NCI-H1105 (cell line): ENCODE results near the gene RAB6A.

Experiments used
- DNase-seq: peaks from one replicate; lab custom pipeline; 2025; lab: John Stamatoyannopoulos, UW

Gene RAB6A

DNA sequence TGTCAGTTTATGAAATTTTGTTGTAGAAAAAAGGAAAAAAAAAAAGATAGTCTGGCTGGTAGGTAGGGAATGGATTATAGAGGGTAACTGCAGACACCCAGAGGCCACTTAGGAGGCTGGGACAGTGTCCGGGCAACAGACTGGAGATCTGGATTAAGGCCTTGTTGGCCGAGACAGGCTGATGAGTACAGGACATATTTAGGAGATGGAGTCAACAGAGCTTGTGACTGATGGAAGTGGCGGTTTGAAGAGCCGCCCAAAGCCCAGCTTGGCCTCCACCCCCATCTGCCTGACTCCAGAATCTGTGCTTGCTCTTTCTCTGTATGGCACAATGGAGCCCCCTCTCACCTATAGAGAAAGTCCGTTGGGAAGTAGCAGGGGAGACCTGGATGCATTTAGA is 106.9 kb downstream of the RAB6A start:
- no peak for DNase-seq

DNA sequence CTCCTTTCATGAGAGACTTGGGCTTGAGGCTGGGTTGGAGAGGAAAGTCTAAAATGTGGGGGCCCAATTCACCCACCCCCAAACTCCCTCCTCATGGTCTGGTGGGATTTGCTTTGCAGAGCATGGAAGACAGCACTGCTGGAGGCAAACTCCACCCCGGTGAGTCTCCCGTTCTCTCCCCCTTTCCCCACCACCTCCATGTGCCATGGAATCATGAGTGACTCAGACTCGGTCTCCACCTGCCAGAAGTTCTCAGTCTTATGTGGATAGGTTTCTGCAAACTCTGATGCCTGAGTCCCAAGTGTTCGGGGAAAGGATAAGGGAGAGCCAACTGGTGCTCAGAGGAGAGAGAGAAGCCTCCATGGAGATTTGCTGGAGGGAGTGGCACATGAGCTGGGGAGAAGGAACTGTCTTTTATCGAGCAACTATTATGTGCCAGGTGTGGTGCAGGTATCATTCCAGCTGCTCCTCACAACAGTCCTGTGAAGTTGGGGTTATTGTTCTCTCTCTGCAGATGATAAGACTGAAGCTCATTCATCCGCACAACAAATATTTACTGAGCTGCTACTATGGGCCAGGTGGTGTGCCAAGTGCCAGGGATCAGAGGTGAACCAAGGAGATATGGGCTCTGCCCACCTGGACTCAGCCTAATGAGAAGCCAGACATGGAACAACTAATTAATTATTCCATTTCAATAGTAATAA is 107.9 kb downstream of the RAB6A start:
- no peak for DNase-seq

DNA sequence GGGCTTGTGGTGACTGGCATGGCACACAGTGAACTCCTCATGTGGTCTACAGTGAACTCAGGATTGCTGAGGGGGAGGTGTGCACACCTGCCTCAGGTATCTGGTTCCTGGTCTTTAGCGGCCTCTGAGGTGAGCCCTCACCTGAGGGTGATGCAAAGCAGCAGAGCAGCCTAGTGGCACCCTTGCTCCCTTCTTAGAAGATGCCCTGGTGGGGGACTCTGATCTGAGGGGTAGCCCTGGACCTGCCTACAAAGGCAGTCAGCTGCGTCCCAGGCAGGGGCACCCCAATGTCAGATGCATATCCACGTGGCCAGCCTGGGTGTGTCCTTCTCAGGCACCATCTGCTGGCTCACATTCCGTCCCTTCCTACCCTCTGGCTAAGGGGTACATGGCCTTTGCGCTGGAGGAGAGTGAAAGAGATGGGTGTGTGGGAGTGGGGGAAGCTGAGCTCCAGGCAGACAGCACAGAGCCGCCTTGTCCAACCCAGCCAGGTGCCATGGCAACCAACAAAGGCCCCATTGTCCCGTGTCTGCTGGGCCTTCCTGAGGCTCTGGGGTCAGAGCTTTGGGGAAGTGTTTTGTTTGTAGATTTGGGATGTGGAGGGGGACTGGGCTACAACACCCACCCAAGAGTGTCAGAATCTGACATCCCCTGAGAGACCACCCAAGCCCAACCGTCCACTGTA is 108.7 kb downstream of the RAB6A start:
- no peak for DNase-seq

DNA sequence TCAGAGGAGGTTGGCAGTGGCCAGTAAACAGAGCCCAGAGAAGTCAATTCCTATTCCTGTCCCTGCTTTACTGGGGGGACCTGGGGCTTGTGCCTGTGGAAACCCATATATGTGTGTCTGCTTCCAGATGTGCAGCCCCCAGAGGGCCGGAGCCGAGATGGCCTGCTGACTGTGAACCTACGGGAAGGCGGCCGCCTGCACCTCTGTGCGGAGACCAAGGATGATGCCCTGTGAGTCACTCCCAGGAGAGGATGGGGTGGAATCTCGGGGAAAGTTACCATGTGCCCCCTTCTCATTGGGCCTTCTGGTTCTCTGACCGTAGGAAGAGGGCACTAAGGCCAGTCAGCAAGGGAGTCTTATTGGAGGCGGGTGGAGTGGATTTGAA is 109.2 kb downstream of the RAB6A start:
- no peak for DNase-seq

DNA sequence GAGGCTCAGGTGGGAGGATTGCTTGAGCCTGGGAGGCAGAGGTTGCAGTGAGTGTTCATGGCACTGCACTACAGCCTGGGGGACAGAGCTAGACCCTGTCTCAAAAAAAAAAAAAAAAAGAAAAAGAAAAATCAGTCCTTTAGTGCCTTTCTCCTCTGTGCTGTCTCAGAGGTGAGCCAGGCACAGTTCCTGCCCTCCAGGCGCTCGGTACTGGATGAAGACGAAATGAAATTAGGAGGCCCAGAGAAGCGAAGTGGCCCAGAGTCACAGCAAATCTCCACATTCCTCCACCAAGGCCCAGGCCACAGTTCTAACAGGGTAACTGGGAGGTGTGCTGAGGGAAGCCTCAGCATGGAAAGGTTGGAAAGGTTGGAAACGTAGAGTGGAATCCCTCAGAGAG is 109.6 kb downstream of the RAB6A start:
- no peak for DNase-seq

DNA sequence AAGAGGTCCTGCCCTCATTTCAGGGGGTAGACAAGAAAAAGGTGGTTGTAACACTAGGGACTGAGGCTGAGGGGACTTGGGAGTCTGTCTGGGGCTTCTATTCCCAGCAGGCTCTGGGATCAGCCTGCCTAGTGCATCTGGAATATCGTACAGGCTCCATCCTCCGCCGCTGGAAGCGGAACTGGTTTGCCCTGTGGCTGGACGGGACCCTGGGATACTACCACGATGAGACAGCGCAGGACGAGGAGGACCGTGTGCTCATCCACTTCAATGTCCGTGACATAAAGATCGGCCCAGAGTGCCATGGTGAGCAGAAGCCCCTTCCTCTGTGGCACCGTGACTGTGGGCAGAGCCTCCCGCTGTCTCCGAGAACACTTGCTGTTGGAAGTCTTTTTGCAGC is 110.5 kb downstream of the RAB6A start:
- no peak for DNase-seq

DNA sequence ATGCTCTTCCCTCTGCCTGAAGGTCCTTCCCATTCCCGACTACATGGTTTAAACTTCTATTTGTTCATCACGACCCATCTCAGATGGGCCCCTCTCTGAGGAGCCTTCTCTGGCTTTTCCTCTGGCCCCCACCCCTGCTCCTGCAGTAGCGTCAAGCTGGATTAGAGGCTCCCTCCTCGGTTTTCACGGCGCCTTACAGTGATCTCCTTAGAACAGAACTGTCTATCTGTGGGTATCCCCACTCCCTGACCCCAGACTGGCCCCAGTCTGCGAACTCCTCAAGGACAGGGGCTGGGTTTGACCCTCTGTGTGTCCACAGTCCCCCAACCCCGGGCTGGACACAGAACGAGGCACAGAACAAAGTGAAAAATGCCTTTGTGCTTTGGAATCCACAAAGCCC is 111.7 kb downstream of the RAB6A start:
- DNase-seq: no peak

DNA sequence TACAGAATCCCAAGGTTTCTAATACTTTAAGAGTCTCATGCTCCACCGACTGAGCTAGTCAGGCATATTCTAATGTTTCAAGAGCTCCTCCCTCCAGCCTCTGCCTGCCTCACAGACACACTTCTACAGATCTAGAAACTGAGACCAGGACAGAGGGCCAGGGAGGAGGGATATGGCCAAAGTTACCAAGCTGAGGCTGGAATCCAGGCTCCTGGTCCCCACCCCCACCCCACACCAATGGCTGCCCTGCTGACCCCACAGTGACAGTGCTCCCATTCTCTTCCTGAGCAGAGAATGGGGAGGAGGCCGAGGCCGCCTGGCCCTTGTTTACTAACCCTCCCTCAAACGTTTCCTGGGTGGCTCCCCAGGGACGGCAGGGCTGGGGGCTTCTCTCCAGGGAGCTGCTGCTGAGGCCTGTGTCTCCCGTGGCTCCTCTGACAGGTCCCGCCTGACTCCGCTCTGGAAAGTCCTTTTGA is 112.3 kb downstream of the RAB6A start:
- DNase-seq: no peak

DNA sequence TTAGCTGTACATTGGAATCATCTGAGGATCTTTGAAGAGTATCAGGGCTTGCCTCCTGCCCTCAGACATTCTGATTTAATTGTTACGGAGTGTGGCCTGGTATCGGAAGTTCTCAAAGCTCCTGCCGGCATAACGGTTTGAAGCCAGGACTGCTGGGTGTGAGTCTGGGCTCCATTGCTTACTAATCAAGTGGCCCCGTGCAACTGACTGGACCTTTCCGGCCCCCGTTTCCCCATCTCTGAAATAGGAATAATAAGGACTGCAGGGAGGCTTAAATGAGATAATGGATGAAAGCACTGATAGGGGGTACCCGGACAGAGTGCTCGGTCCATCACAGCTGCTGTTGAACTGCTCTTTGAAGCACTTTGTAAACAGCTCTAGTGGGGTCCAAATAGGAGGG is 112.8 kb downstream of the RAB6A start:
- no peak for DNase-seq

DNA sequence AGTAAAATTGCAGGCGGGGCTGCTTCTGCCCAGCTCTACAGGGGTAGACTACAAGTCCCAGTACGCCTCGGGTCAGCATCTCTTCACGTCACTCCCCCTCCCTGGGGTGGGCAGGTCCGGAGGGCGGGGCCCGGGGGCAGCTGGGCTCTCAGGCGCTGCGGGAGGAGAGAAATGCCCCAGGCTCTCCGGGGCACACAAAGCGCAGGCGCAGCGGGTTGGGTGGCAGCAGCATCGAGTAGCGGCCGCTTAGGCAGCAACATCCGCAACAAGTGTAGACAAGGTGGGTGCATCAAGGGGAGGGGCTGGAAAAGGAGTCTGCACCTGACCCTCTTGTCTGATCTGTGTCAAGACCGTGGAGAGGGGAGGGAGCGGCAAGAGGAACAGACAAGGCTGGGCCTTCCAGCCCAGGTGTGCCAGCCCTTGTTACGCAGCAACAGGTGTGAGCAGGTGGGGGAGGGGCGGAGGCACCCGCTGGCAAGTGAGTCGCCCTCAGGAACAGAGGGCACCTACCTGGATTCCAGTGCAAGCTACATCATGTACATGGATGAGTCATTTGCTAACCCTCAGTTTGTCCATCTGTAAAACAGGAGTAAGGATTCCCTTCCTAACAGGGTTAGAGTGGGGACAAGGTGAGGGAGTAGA is 113.3 kb downstream of the RAB6A start:
- DNase-seq: peak; percentile 98

DNA sequence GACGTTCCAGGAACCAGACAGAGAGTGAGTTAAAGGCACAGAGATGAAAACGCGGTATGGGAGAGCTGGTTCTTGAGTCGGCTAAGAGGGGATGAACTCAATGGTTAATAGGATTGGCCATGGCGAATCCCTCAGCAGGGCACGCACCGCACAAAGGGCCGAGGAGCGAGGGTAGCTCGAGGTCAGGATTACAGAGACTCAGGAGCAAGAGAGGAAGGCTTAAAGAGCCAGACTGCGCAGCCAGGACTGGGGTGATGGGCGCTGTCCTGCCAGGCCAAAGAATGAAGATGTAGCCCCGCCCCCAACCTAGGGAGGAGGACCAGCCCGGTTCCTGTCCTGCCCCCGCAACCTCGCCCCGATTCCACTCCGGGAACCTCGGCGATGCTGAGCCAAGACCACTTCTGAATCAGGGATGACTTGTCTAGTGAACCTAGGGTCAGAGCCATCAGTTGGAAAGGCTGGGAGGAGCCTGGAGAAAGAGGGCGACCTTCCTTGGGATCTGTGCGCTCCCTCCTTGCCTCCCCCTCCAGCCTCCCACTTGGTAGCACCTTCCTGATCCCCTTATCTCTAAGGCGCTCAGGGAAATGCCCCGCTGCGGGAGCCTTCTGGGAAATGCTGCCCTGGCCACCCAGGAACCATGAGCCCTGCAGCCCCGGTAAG is 114.8 kb downstream of the RAB6A start, which contains the start of gene PLEKHB1:
Gene PLEKHB1, plus strand, starts transcription at position 610 of the 660 bp plus-strand sequence. Its CDS starts 28 bp downstream, at position 638.
- DNase-seq: no peak

DNA sequence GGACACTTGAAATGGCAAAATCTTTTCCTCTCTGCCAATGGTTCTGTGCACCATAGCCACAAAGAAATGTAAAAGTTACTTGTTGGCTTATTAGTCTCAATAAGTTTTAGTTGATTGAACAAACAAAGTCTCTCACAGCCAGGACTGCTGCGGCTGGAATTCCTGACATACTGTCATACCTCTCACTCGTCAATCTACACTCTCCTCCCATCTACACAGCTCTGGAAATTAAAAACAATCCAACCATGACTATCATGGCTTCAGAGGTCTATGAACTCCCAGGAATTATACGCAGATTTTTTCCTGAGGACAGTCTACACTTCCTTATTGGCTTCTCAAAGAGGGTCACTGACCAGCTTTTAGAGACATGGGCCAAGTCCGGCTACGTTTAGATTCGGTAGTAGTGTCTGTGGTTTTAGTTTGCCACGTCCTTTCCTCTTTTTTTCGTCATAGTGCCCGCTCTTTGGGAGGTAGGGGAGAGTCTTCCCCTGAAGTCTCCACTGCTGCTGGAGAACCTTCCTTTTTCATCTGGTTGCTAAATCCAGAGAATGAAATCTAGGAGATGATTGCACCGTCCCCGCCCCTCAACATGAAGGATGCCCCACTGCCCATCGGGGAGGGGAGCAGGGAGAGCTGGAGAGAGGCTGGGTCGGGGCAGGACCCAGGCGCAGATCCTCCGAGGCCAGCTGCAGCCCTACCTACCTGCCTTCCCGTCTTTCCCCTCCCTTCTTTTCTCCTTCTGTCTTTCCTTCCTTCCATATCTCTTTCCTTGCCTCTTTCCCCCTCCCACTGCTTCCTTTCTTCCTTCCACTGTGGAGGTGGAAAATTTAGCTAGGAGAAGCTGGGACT is 115.5 kb downstream of the RAB6A start:
- no peak for DNase-seq

DNA sequence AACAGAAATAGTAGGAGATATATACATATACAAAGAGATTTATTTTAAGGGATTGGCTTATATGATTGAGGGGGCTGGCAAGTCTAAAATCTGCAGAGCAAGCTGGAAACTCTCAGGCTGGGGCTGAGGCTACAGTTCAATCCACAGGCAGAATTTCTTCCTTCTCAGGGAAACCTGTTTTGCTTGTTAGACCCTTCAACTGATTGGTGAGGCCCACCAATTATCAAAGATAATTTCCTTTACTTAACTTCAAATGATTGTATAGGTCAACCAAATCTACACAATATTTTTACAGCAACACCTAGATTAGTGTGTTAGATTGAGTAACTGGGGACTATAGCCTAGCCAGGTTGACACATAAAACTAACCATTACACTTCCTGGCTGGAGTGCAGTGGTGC is 119.2 kb downstream of the RAB6A start:
- DNase-seq: no peak

DNA sequence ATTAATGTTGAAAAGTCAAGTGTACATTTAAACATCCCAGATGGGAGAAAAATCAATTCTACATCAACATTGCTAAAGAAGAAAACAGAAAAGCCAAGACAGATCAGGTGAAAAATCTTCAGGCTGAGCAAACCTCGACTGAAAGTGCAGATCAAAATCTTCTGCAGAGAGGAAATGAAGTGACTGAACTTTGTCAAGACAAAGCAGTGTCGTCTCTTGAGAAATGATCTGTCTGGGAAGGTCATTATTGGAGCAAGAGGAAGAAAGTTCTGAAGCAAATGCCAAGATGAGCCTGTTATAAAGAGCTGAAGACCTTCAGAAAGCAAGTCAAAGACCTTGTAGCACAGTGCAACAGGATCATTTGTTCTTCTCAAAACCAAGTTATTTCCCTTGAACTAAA is 120.3 kb downstream of the RAB6A start:
- DNase-seq: no peak

DNA sequence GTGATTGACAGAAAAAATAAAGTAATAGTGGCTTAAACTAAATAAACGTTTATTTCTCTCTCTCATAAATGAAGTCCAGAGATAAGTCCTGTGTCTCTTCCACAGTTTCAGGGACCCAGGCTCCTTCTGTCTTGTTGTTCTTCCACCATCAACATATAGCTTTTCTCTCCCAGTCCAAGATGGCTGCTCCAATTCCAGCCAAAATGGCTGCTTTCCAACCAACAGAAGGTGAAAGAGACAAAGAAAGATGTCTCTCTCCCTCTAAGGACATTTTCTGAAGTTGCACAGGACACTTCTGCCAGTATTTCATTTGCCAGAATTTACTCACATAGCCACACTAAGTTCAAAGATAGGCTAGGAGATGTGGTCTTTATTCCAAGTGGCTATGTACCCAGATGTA is 123.9 kb downstream of the RAB6A start:
- no peak for DNase-seq

DNA sequence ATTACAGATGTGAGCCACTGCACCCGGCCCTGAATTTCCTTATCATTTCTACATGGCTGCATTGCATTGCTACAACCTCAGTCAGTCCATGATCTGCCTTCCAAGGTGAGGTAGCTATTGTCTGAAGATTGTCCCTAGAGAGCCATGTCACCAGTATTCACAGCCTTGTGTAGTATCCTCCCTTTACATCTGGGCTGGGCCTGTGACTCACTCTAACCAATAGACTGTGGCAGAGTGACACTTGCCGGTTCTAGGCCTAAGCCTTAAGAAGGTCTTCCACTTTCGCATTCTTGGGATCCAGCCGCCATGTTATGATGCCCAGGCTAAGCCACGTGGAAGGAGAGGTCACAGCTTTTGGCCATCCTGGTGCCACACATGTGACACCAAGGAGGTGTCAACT is 124.6 kb downstream of the RAB6A start:
- no peak for DNase-seq

DNA sequence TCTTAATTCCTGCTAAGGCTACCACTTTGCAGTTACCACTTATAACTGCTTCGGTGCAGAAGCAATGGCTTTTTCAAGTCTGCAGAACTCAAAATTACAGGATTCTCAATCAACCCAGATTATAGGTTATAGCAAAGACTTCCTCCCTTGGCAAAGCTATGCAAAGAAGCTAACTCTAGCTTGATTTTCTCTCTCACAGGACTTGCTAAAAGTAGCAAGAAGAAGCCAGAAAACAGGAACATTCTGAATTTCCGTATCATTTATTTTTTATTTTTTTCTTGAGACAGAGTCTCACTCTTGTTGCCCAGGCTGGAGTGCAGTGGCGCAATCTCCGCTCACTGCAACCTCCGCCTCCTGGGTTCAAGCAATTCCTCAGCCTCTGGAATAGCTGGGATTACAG is 125.2 kb downstream of the RAB6A start:
- DNase-seq: no peak

DNA sequence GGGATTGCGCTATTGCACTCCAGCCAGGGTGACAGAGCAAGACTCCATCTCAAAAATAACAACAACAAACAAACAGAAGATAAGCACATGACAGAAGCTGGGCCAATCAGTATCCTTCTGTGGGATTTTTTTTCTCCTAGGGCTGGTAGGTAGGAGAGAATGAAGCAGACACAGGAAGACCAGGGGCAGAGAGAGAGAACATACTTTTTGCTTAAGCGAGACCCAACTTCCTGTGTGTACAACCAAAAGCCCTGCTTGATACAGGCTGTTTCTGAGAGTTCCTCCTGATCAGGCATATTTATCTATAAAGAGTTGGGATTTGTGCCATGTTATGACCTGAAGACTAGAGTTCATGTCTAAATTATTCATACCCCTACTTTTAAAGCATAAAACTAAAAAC is 126.9 kb downstream of the RAB6A start:
- no peak for DNase-seq

DNA sequence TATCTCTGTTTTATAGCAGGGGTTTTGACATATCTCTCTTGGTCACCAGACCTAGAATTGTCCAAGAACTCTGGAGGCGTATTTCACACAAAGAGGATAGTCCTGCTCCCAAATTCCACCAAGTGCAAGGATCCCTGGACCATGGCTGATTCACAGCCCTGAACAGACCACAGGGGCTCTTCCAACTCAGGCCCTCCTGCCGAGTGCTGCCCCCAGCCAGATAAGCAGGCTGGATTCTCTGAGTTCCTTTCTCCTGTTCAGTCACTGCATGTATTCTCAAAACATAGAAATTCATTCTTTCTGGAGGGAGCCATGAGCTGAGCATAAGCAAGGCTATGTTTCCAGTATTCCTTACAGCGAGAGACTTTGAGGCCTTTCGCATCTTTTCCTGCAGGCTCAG is 127.9 kb downstream of the RAB6A start:
- DNase-seq: no peak

DNA sequence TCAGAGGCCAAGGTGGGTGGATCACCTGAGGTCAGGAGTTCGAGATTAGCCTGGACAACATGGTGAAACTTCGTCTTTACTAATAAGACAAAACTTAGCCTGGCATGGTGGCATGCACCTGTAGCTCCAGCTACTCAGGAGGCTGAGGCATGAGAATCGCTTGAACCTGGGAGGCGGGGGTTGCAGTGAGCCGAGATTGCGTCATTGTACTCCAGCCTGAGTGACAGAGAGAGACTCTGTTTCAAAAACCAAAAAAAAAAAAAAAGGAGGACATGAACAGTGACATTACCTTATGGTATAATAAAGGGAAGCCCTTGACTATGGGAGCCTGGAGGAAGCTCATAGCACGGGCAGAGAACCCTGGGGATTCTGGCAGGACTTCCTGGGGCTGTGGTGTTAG is 131.0 kb downstream of the RAB6A start:
- no peak for DNase-seq

DNA sequence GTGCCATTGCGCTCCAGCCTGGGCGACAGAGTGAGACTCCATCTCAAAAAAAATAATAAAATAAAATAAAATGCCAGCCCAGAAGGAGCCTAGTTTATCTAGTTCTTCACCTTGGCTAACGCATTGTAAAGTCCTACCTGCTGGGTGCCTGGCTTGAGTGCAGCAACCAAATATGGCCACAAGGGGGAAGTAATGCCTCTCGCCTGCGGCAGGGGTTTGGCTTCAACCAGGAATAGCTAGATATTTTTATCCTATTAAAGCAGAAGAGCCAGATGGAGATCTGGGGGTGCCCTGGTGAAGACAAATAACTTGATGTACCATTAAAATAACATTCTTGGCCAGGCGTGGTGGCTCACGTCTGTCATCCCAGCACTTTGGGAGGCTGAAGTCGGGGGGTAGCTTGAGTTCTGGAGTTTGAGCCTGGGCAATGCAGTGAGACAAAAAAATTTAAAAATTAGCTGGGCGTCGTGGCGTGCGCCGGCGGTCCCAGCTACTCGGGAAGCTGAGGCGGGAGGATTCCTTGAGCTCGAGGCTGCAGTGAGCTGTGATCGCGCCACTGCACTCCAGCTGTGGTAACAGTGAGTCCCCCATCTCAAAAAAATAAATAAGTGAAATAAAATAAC is 135.1 kb downstream of the RAB6A start:
- DNase-seq: peak; percentile 61
